ENCODE results near the gene PTGFRN.

DNA sequence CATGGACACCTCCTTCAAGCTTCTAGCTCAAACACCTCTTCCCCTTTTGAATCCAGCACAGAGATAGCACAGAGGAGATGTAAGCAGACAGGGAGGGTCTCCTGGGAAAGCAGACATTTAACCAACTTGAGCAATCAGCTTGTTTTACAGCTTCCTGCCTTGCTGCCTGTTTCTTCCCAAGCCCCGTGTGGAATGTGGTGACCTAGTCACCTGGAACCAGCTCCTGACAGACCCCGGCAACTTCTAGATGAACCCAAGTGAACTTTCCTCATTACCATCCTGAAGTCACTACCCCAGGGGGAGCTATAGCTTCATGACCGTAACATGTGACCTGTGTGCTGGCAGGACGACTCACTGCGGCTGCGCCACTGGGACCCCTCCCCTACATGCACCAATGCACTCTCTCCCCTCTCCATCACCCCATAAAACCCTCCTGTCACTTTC is 126.3 kb downstream of the PTGFRN start:
- TF ChIP-seq, protein P1, sequence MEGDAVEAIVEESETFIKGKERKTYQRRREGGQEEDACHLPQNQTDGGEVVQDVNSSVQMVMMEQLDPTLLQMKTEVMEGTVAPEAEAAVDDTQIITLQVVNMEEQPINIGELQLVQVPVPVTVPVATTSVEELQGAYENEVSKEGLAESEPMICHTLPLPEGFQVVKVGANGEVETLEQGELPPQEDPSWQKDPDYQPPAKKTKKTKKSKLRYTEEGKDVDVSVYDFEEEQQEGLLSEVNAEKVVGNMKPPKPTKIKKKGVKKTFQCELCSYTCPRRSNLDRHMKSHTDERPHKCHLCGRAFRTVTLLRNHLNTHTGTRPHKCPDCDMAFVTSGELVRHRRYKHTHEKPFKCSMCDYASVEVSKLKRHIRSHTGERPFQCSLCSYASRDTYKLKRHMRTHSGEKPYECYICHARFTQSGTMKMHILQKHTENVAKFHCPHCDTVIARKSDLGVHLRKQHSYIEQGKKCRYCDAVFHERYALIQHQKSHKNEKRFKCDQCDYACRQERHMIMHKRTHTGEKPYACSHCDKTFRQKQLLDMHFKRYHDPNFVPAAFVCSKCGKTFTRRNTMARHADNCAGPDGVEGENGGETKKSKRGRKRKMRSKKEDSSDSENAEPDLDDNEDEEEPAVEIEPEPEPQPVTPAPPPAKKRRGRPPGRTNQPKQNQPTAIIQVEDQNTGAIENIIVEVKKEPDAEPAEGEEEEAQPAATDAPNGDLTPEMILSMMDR (conservative IDR thresholded peaks at IDR 0.05; ENCODE audit: low read length): no peak
- no peak for TF ChIP-seq EZH2phosphoT487 (IDR thresholded peaks at IDR 0.05; ENCODE audit: borderline replicate concordance, low read depth, low read length)
